ENCODE results near the gene MCTP1.

The MCTP1 gene

GRCh38 chr5:95075111-95075510, 209.8 kb downstream of the MCTP1 start:
- DNase-seq (ENCODE audit: low spot score) = no peak

GRCh38 chr5:95072281-95072680, 212.6 kb downstream of the MCTP1 start:
- no peak for DNase-seq (ENCODE audit: low spot score)

GRCh38 chr5:95070866-95071265, 214.0 kb downstream of the MCTP1 start:
- DNase-seq (ENCODE audit: low spot score) = no peak

GRCh38 chr5:95070453-95070852, 214.4 kb downstream of the MCTP1 start:
- no peak for DNase-seq (ENCODE audit: low spot score)

GRCh38 chr5:95069948-95070347, 214.9 kb downstream of the MCTP1 start:
- no peak for DNase-seq (ENCODE audit: low spot score)

- DNase-seq (ENCODE audit: low spot score) = no peak
Measured at GRCh38 chr5:95069021-95069420, 215.9 kb downstream of the MCTP1 start.

- no peak for DNase-seq (ENCODE audit: low spot score)
Measured at GRCh38 chr5:95068289-95068910, 216.5 kb downstream of the MCTP1 start.

GRCh38 chr5:95066048-95066447, 218.8 kb downstream of the MCTP1 start:
- DNase-seq (ENCODE audit: low spot score) = no peak

- DNase-seq (ENCODE audit: low spot score) = no peak
Measured at GRCh38 chr5:95063492-95063891, 221.4 kb downstream of the MCTP1 start.

- DNase-seq (ENCODE audit: low spot score) = no peak
Measured at GRCh38 chr5:95060098-95060497, 224.8 kb downstream of the MCTP1 start.

GRCh38 chr5:95059636-95060035, 225.3 kb downstream of the MCTP1 start:
- no peak for DNase-seq (ENCODE audit: low spot score)

GRCh38 chr5:95057615-95058014, 227.3 kb downstream of the MCTP1 start:
- DNase-seq (ENCODE audit: low spot score) = no peak

GRCh38 chr5:95053253-95053652, 231.6 kb downstream of the MCTP1 start:
- no peak for DNase-seq (ENCODE audit: low spot score)

GRCh38 chr5:95050708-95051107, 234.2 kb downstream of the MCTP1 start:
- no peak for DNase-seq (ENCODE audit: low spot score)

GRCh38 chr5:95048628-95049027, 236.3 kb downstream of the MCTP1 start:
- DNase-seq (ENCODE audit: low spot score) = no peak

- DNase-seq (ENCODE audit: low spot score) = no peak
Measured at GRCh38 chr5:95045181-95045965, 239.5 kb downstream of the MCTP1 start.

- no peak for DNase-seq (ENCODE audit: low spot score)
Measured at GRCh38 chr5:95044096-95044495, 240.8 kb downstream of the MCTP1 start.

- no peak for DNase-seq (ENCODE audit: low spot score)
Measured at GRCh38 chr5:95043648-95044047, 241.2 kb downstream of the MCTP1 start.

GRCh38 chr5:95043234-95043633, 241.7 kb downstream of the MCTP1 start:
- no peak for DNase-seq (ENCODE audit: low spot score)

- no peak for DNase-seq (ENCODE audit: low spot score)
Measured at GRCh38 chr5:95042037-95042436, 242.9 kb downstream of the MCTP1 start.

GRCh38 chr5:95035891-95036685, 248.8 kb downstream of the MCTP1 start:
- no peak for DNase-seq (ENCODE audit: low spot score)

- DNase-seq (ENCODE audit: low spot score) = no peak
Measured at GRCh38 chr5:95032801-95033200, 252.1 kb downstream of the MCTP1 start.
